ENCODE data around the gene ZNF710. TPM values are rescaled to one million over a fixed set of nuclear protein-coding genes. Genes with fewer than 3 reads are reported as not detected.
A peak's percentile ranks its signal among the peaks of the same experiment; 100 is the strongest.

Gene ZNF710
- total and polyA plus RNA-seq, 2 of the 13 experiments (the other 11 are each of a cell fraction or from before 2014, with no cell fraction given) = 4.7 to 20.6 TPM

DNA sequence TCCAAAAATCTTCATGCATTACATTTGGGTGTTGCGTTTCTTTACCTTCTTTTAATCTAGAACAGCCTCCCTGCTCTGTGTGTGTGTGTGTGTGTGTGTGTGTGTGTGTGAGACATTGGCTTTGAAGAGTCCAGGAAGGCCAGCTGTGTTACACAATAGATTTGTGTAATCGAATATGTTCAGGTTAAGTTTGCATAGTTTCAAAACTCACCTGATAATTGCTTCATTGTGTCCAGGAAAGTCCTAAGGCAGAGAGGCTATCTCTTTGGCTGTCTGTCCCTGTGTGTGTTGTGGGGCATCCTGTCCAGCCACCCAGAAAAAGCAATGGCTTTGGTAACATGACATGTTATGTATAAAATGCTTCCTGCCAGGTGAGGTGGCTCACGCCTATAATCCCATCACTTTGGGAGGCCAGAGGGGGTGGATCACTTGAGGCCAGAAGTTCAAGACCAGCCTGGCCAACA, 37.5 kb downstream of the ZNF710 start:
- ChIA-PET CTCF (ENCODE audit: low intra/inter-chr PET ratio, low total read pairs) (no interaction called here), POLR2A (interaction anchor here (1.4 to 5.1 kb wide), 3 partner anchors 16 to 40 kb away, joined by 4 to 41 read pairs (median 4); partner anchors contain the start of gene ZNF710)
- peak; percentile 96 for FAIRE-seq
- peaks cover 4% of the 10 kb centered on the region; the same call in 1 of the 2 replicates for H4K20me1 ChIP-seq (ENCODE audit: insufficient read depth, low read length)
- no peaks in the 10 kb centered on the region; a peak in 2 of 5 replicates for H3K36me3 ChIP-seq (replicated peaks in 1 of 2; ENCODE audit: control insufficient read depth in 1 of 2, insufficient read depth in 2 of 2, low read length in 2 of 2)
- peak overlapping the region; percentile 28; the same call in 1 of the 2 replicates for H3K4me2 ChIP-seq (ENCODE audit: low read depth, low read length)
- peaks cover 68% of the 10 kb centered on the region for H3K4me1 ChIP-seq (ENCODE audit: insufficient read depth, low read length)
- no peak overlapping the region for H3K9ac ChIP-seq (ENCODE audit: insufficient read depth, low read depth, low read length)
- peak; percentile 50 for ATAC-seq
- BruUV-seq (replicated peaks) = no TSS peak
- 7% methylated on average over 3 of the region's 3 CpGs for WGBS (ENCODE audit: low lambda C conversion rate)
- H3K27me3 ChIP-seq (ENCODE audit: control insufficient read depth in 1 of 2, insufficient read depth in 2 of 2, low read length in 2 of 2) = no peaks in the 10 kb centered on the region
- peak; percentile 95 for DNase-seq (ENCODE audit: low spot score)
- H3K9me3 ChIP-seq (ENCODE audit: low read length) = no peaks in the 10 kb centered on the region
- intact Hi-C loops (cut with micrococcal nuclease; ENCODE audit: unreplicated experiment) = loop anchor here (1.0 to 5.0 kb wide), 2 partner anchors 16 to 36 kb away; partner anchors contain the start of gene ZNF710
- no peak overlapping the region for H2AFZ ChIP-seq (ENCODE audit: low read length)
- H3K4me3 ChIP-seq (replicated peaks in 1 of 3; ENCODE audit: insufficient read depth in 1 of 3, low read depth in 2 of 3, low read length in 3 of 3) = no peak overlapping the region
- peak overlapping the region; percentile 59 for H3K27ac ChIP-seq (ENCODE audit: extremely low read length, insufficient read depth, low read length)
- peaks cover 20% of the 10 kb centered on the region for H3K79me2 ChIP-seq (ENCODE audit: insufficient read depth, low read length)
- in situ Hi-C loops (cut with HindIII; ENCODE audit: extremely low pct_ligation_motif_present, low pct_unique_long_range_greater_than_20kb) = no loop called here
- TF ChIP-seq TBL1XR1 (IDR thresholded peaks at IDR 0.05; ENCODE audit: borderline replicate concordance, low read length, partially characterized antibody) (peak; percentile 88), RARG (CRISPR knock-in tag; IDR thresholded peaks at IDR 0.05; ENCODE audit: low read depth) (no peak), SOX6 (IDR thresholded peaks at IDR 0.05) (no peak), SOX6 (CRISPR knock-in tag; IDR thresholded peaks at IDR 0.05) (peak; percentile 98), CBFB (CRISPR knock-in tag; IDR thresholded peaks at IDR 0.05) (no peak), DNMT1 (CRISPR knock-in tag; IDR thresholded peaks at IDR 0.05) (no peak), SMAD3 (CRISPR knock-in tag; IDR thresholded peaks at IDR 0.05) (0 out of 2 replicates have a peak, but pooled peaks have one; percentile 61), ZNF782 (CRISPR knock-in tag; IDR thresholded peaks at IDR 0.05; ENCODE audit: borderline replicate concordance) (peak; percentile 43; the same call in 1 of the 2 replicates), NR2F6 (IDR thresholded peaks at IDR 0.05) (peak; percentile 71; the same call in 1 of the 2 replicates), NR2F6 (CRISPR knock-in tag; IDR thresholded peaks at IDR 0.05) (peak; percentile 59; the same call in 1 of the 2 replicates), ZKSCAN8 (CRISPR knock-in tag; IDR thresholded peaks at IDR 0.05; ENCODE audit: borderline replicate concordance) (no peak), TRIM24 (CRISPR knock-in tag; IDR thresholded peaks at IDR 0.05) (peak; percentile 74), ZNF556 (CRISPR knock-in tag; IDR thresholded peaks at IDR 0.05; ENCODE audit: borderline replicate concordance) (peak; percentile 43; the same call in 1 of the 2 replicates), ZNF772 (CRISPR knock-in tag; IDR thresholded peaks at IDR 0.05) (peak; percentile 81), ZNF350 (CRISPR knock-in tag; IDR thresholded peaks at IDR 0.05; ENCODE audit: borderline replicate concordance, low read depth) (peak; percentile 54; the same call in 1 of the 2 replicates)
- TF ChIP-seq, protein P1, sequence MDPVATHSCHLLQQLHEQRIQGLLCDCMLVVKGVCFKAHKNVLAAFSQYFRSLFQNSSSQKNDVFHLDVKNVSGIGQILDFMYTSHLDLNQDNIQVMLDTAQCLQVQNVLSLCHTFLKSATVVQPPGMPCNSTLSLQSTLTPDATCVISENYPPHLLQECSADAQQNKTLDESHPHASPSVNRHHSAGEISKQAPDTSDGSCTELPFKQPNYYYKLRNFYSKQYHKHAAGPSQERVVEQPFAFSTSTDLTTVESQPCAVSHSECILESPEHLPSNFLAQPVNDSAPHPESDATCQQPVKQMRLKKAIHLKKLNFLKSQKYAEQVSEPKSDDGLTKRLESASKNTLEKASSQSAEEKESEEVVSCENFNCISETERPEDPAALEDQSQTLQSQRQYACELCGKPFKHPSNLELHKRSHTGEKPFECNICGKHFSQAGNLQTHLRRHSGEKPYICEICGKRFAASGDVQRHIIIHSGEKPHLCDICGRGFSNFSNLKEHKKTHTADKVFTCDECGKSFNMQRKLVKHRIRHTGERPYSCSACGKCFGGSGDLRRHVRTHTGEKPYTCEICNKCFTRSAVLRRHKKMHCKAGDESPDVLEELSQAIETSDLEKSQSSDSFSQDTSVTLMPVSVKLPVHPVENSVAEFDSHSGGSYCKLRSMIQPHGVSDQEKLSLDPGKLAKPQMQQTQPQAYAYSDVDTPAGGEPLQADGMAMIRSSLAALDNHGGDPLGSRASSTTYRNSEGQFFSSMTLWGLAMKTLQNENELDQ (CRISPR knock-in tag; IDR thresholded peaks at IDR 0.05; ENCODE audit: borderline replicate concordance) = no peak
- TF ChIP-seq, protein P2, sequence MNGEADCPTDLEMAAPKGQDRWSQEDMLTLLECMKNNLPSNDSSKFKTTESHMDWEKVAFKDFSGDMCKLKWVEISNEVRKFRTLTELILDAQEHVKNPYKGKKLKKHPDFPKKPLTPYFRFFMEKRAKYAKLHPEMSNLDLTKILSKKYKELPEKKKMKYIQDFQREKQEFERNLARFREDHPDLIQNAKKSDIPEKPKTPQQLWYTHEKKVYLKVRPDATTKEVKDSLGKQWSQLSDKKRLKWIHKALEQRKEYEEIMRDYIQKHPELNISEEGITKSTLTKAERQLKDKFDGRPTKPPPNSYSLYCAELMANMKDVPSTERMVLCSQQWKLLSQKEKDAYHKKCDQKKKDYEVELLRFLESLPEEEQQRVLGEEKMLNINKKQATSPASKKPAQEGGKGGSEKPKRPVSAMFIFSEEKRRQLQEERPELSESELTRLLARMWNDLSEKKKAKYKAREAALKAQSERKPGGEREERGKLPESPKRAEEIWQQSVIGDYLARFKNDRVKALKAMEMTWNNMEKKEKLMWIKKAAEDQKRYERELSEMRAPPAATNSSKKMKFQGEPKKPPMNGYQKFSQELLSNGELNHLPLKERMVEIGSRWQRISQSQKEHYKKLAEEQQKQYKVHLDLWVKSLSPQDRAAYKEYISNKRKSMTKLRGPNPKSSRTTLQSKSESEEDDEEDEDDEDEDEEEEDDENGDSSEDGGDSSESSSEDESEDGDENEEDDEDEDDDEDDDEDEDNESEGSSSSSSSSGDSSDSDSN (CRISPR knock-in tag; IDR thresholded peaks at IDR 0.05) = peak; percentile 42
- TF ChIP-seq, protein P3, sequence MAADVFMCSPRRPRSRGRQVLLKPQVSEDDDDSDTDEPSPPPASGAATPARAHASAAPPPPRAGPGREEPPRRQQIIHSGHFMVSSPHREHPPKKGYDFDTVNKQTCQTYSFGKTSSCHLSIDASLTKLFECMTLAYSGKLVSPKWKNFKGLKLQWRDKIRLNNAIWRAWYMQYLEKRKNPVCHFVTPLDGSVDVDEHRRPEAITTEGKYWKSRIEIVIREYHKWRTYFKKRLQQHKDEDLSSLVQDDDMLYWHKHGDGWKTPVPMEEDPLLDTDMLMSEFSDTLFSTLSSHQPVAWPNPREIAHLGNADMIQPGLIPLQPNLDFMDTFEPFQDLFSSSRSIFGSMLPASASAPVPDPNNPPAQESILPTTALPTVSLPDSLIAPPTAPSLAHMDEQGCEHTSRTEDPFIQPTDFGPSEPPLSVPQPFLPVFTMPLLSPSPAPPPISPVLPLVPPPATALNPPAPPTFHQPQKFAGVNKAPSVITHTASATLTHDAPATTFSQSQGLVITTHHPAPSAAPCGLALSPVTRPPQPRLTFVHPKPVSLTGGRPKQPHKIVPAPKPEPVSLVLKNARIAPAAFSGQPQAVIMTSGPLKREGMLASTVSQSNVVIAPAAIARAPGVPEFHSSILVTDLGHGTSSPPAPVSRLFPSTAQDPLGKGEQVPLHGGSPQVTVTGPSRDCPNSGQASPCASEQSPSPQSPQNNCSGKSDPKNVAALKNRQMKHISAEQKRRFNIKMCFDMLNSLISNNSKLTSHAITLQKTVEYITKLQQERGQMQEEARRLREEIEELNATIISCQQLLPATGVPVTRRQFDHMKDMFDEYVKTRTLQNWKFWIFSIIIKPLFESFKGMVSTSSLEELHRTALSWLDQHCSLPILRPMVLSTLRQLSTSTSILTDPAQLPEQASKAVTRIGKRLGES (CRISPR knock-in tag; IDR thresholded peaks at IDR 0.05; ENCODE audit: borderline replicate concordance) = no peak

Data from HepG2 (cell line).